K562 (cell line): ENCODE data around the gene ORC5. TPM values are rescaled to one million over a fixed set of nuclear protein-coding genes. Genes with fewer than 3 reads are reported as not detected.

ENCODE experiments used
- ASH1L ChIP-seq: fragments of 450-650 bp; IDR thresholded peaks from 2 replicates; pipeline ENCODE4 v1.6.1; 2018; ENCODE audit warnings: borderline replicate concordance, mild to moderate bottlenecking, low read depth; ENCODE audit not compliant: partially characterized antibody
- MGA ChIP-seq: fragments of 450-650 bp; IDR thresholded peaks from 2 replicates; pipeline ENCODE4 v1.6.1; 2016; ENCODE audit warnings: mild to moderate bottlenecking, moderate library complexity
- NCOR1 ChIP-seq: fragments of 450-650 bp; IDR thresholded peaks from 2 replicates; pipeline ENCODE4 v1.6.1; 2016; ENCODE audit warnings: mild to moderate bottlenecking, moderate library complexity
- POLR3A ChIP-seq: IDR thresholded peaks from 2 replicates; pipeline ENCODE4 v1.6.1; 2011; ENCODE audit warnings: borderline replicate concordance, mild to moderate bottlenecking, moderate library complexity; ENCODE audit not compliant: insufficient read length, insufficient read depth; ENCODE audit errors: extremely low read depth
- RB1 ChIP-seq: fragments of 450-650 bp; IDR thresholded peaks from 2 replicates; pipeline ENCODE4 v1.6.1; 2017; ENCODE audit warnings: low read depth, mild to moderate bottlenecking
- RCOR1 ChIP-seq, 2 experiments: IDR thresholded peaks; 2 replicates each; pipeline ENCODE4 v1.6.1; 2012; ENCODE audit warnings: low read depth in 2 of 2, low read length in 2 of 2, borderline replicate concordance in 1 of 2, improper control_type of control experiment in 1 of 2
- SAP30 ChIP-seq: fragments of 200-600 bp; sonication (generic); IDR thresholded peaks from 2 replicates; pipeline ENCODE4 v1.6.1; 2012; ENCODE audit warnings: borderline replicate concordance, low read depth, mild to moderate bottlenecking, moderate library complexity, low read length, control low read depth, inconsistent platforms; ENCODE audit not compliant: insufficient read depth, poor library complexity, severe bottlenecking
- SMAD1 ChIP-seq: fragments of 150-350 bp; IDR thresholded peaks from 2 replicates; pipeline ENCODE4 v1.6.1; 2014; ENCODE audit warnings: low read length, low read depth; ENCODE audit not compliant: partially characterized antibody
- SREBF1 ChIP-seq: fragments of 150-350 bp; IDR thresholded peaks from 2 replicates; pipeline ENCODE4 v1.6.1; 2014; ENCODE audit warnings: antibody characterized with exemption, low read depth, low read length, borderline replicate concordance
- U2AF2 ChIP-seq: fragments of 200-400 bp; formaldehyde crosslinking; optimal IDR thresholded peaks from 2 replicates; pipeline ENCODE3; 2017; ENCODE audit warnings: low read depth, mild to moderate bottlenecking, low read length
- ZNF584 ChIP-seq: fragments of 200-800 bp; sonication (Bioruptor generic); IDR thresholded peaks from 2 replicates; pipeline ENCODE4 v1.6.1; 2016; ENCODE audit warnings: low read depth, mild to moderate bottlenecking, missing genetic modification characterization, missing compliant biosample characterization
- polyA plus RNA-seq, 8 experiments: library from polyadenylated mRNA; depleted of rRNA in 4 of 8; stranded (reverse) in 5 of 8; unstranded in 3 of 8; fragments of >200 nt; fragmentation: Nextera tagmentation in 2 of 8; fragmentation: Illumina TruSeq in 1 of 8; extraction: Ambion mirVana in 2 of 8; extraction: Trizol in 1 of 8; gene quantifications; 2 replicates each; pipeline versions ENCODE4 v1.2.1 to v1.2.3, GENCODE V29; 2011 to 2014; ENCODE audit warnings: inconsistent platforms in 1 of 8, missing spikeins in 1 of 8
- total RNA-seq, 7 experiments: library from RNA; depleted of rRNA in 6 of 7; stranded (reverse); fragments of >200 nt in 6 of 7; fragmentation: Illumina TruSeq in 2 of 7; extraction: Trizol in 2 of 7; gene quantifications; 2 replicates each; pipeline versions ENCODE4 v1.2.1 to v1.2.3, GENCODE V29; 2011 to 2021; ENCODE audit warnings: low replicate concordance in 1 of 7
- TF ChIP-seq, protein P1 (sequence below): fragments of 250-450 bp; sonication (Bioruptor Pico); IDR thresholded peaks from 2 replicates; pipeline ENCODE4 v1.5.0; 2021

The ORC5 gene
- total and polyA plus RNA-seq, 9 of the 15 experiments (the other 6 are each of a cell fraction or from before 2014, with no cell fraction given), result 29.8 to 136 (median 54.8) TPM

DNA sequence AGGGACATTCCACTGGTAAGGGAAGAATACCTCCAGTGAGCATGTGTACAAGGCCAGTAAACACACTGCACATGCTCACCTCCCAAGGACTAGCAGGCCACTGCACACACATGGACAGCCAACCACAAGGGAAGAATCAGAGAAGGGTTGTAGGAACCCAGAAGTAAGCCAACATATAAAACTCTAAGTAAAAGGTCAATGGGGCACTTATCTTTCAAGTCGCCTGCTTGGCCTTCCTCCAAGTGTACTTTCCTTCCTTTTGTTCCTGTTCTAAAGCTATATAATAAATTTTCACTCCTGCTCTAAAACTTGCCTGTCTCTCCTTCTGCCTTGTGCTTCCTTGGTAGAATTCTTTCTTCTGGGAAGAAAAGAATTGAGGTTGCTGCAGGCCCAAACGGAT lies 33.0 kb downstream of the ORC5 start (continued):
- peak; percentile 60 for TF ChIP-seq MGA
- TF ChIP-seq, protein P1, sequence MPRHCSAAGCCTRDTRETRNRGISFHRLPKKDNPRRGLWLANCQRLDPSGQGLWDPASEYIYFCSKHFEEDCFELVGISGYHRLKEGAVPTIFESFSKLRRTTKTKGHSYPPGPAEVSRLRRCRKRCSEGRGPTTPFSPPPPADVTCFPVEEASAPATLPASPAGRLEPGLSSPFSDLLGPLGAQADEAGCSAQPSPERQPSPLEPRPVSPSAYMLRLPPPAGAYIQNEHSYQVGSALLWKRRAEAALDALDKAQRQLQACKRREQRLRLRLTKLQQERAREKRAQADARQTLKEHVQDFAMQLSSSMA (CRISPR knock-in tag), result no peak
- peak; percentile 27; the same call in 1 of the 2 replicates for TF ChIP-seq NCOR1
- TF ChIP-seq RCOR1 (IDR thresholded peaks at IDR 0.05; ENCODE audit: borderline replicate concordance in 1 of 2, low read depth in 2 of 2, low read length in 2 of 2), result peak in 1 of 2 experiments; percentile 16; a peak in 1 of 4 replicates
- no peak for TF ChIP-seq U2AF2
- no peak for TF ChIP-seq POLR3A
- no peak for TF ChIP-seq SMAD1
- TF ChIP-seq ZNF584, result no peak
- no peak for TF ChIP-seq SREBF1
- no peak for TF ChIP-seq RB1
- no peak for TF ChIP-seq SAP30
- no peak for TF ChIP-seq ASH1L
